Measurements from ENCODE around the gene HDDC3. TPM values are rescaled to one million over a fixed set of nuclear protein-coding genes. Genes with fewer than 3 reads are reported as not detected.

Gene HDDC3
- total RNA-seq, 3 donors from 2014 or later (not counting 1 experiment from before 2014, with no cell fraction given) = 11.2 to 14.5 (median 12.1) TPM

- no peaks in the 10 kb centered on the region for H3K9me3 ChIP-seq (ENCODE audit: control insufficient read depth, insufficient read depth, low read length)
- Mint-ChIP-seq H3K36me3 (peaks cover 15% of the 10 kb centered on the region), H3K9me3 (no peaks in the 10 kb centered on the region), H3K4me3 (no peak overlapping the region), H3K27ac (no peak overlapping the region), H3K4me1 (peaks cover 0 to 5% of the 10 kb centered on the region in 2 donors), H3K27me3 (ENCODE audit: low read depth in 2 of 2) (no peaks in the 10 kb centered on the region)
- no peak overlapping the region for H3K27ac ChIP-seq (ENCODE audit: low read length)
- DNase-seq (no peak), ATAC-seq (no peak)
- no peaks in the 10 kb centered on the region for H3K27me3 ChIP-seq (ENCODE audit: control insufficient read depth, insufficient read depth, low read length)
- intact Hi-C loops (cut with micrococcal nuclease) = no loop called here
- 95% methylated on average over 3 of the region's 4 CpGs for WGBS (ENCODE audit: insufficient coverage)
- H3K4me3 ChIP-seq (ENCODE audit: low read length) = no peak overlapping the region
- TF ChIP-seq CTCF (IDR thresholded peaks at IDR 0.05) = no peak
- peaks cover 40% of the 10 kb centered on the region for H3K36me3 ChIP-seq (ENCODE audit: control insufficient read depth, insufficient read depth, low read length)
- no peaks in the 10 kb centered on the region for H3K4me1 ChIP-seq (ENCODE audit: control insufficient read depth, insufficient read depth, low read length)
These were observed 10.5 kb downstream of the HDDC3 start for GRCh38 chr15:90921887-90922286.

- Mint-ChIP-seq H3K27me3 (ENCODE audit: low read depth in 2 of 2) (no peaks in the 10 kb centered on the region), H3K4me1 (peaks cover 0 to 5% of the 10 kb centered on the region in 2 donors), H3K27ac (no peak overlapping the region), H3K9me3 (no peaks in the 10 kb centered on the region), H3K4me3 (no peak overlapping the region), H3K36me3 (peaks cover 15% of the 10 kb centered on the region)
- Histone ChIP-seq H3K4me1 (ENCODE audit: control insufficient read depth, insufficient read depth, low read length) (peaks cover 11% of the 10 kb centered on the region), H3K9me3 (ENCODE audit: control insufficient read depth, insufficient read depth, low read length) (no peaks in the 10 kb centered on the region), H3K27me3 (ENCODE audit: control insufficient read depth, insufficient read depth, low read length) (no peaks in the 10 kb centered on the region), H3K36me3 (ENCODE audit: control insufficient read depth, insufficient read depth, low read length) (peaks cover 70% of the 10 kb centered on the region), H3K27ac (ENCODE audit: low read length) (no peak overlapping the region), H3K4me3 (ENCODE audit: low read length) (no peak overlapping the region)
- no peak for TF ChIP-seq CTCF (IDR thresholded peaks at IDR 0.05)
- ATAC-seq (no peak), DNase-seq (no peak)
- WGBS (ENCODE audit: insufficient coverage) = 95% methylated on average over 6 of the region's 6 CpGs
- intact Hi-C loops (cut with micrococcal nuclease) = no loop called here
These were observed 13.5 kb downstream of the HDDC3 start for GRCh38 chr15:90918835-90919234.

- Mint-ChIP-seq H3K27me3 (ENCODE audit: low read depth in 2 of 2) (no peaks in the 10 kb centered on the region), H3K27ac (no peak overlapping the region), H3K4me1 (peaks cover 0 to 5% of the 10 kb centered on the region in 2 donors), H3K36me3 (peaks cover 15% of the 10 kb centered on the region), H3K4me3 (no peak overlapping the region), H3K9me3 (no peaks in the 10 kb centered on the region)
- ATAC-seq (no peak), DNase-seq (no peak)
- TF ChIP-seq CTCF (IDR thresholded peaks at IDR 0.05) = no peak
- whole genome bisulfite sequencing (ENCODE audit: insufficient coverage) = 96% methylated on average over 23 of the region's 23 CpGs
- peaks cover 76% of the 10 kb centered on the region for H3K36me3 ChIP-seq (ENCODE audit: control insufficient read depth, insufficient read depth, low read length)
- H3K9me3 ChIP-seq (ENCODE audit: control insufficient read depth, insufficient read depth, low read length) = no peaks in the 10 kb centered on the region
- intact Hi-C loops (cut with micrococcal nuclease) = no loop called here
- no peak overlapping the region for H3K27ac ChIP-seq (ENCODE audit: low read length)
- peaks cover 14% of the 10 kb centered on the region for H3K4me1 ChIP-seq (ENCODE audit: control insufficient read depth, insufficient read depth, low read length)
- H3K27me3 ChIP-seq (ENCODE audit: control insufficient read depth, insufficient read depth, low read length) = no peaks in the 10 kb centered on the region
- H3K4me3 ChIP-seq (ENCODE audit: low read length) = no peak overlapping the region
These were observed 14.1 kb downstream of the HDDC3 start for GRCh38 chr15:90918034-90918788.

DNA sequence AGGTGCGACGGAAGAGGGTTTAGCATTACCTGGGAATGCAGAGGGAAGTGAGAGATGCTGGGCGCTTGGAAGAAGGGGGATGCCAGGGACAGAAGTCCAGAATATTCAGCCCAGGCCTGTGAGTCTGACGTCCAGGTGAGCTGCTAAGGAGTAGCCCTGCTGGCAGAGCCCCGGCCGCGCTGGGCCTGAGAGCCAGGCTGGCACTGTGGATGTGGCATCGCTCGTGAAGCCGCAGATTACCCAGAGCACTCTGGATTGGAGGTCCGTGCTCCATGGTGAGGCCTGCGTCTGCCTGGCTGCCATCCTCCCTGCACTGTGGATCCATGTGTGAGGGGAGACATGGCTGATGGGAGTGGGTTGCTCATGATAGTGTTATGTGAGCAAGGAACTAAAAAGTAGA, 14.8 kb downstream of the HDDC3 start:
- Mint-ChIP-seq H3K9me3 (no peaks in the 10 kb centered on the region), H3K4me1 (peaks cover 0 to 5% of the 10 kb centered on the region in 2 donors), H3K27ac (no peak overlapping the region), H3K36me3 (peaks cover 15% of the 10 kb centered on the region), H3K4me3 (no peak overlapping the region), H3K27me3 (ENCODE audit: low read depth in 2 of 2) (no peaks in the 10 kb centered on the region)
- no peak for ATAC-seq
- Histone ChIP-seq H3K27ac (ENCODE audit: low read length) (no peak overlapping the region), H3K36me3 (ENCODE audit: control insufficient read depth, insufficient read depth, low read length) (peaks cover 83% of the 10 kb centered on the region), H3K4me3 (ENCODE audit: low read length) (no peak overlapping the region), H3K27me3 (ENCODE audit: control insufficient read depth, insufficient read depth, low read length) (no peaks in the 10 kb centered on the region), H3K4me1 (ENCODE audit: control insufficient read depth, insufficient read depth, low read length) (peaks cover 14% of the 10 kb centered on the region), H3K9me3 (ENCODE audit: control insufficient read depth, insufficient read depth, low read length) (no peaks in the 10 kb centered on the region)
- intact Hi-C loops (cut with micrococcal nuclease) = no loop called here
- TF ChIP-seq CTCF (IDR thresholded peaks at IDR 0.05) = no peak
- no peak for DNase-seq
- 98% methylated on average over 12 of the region's 12 CpGs for WGBS (ENCODE audit: insufficient coverage)

Measured in natural killer cell (primary cell).